GM20431 (cell line): ENCODE results near the gene RBFOX1.

Experiments used
- in situ Hi-C: fragments of 300-500 bp; cut with MseI, MboI; formaldehyde crosslinking; loops from one replicate; pipeline ENCODE4 v1.15.0; 2020; ENCODE audit warnings: low sequenced_read_pairs; ENCODE audit not compliant: unreplicated experiment

RBFOX1 gene

DNA sequence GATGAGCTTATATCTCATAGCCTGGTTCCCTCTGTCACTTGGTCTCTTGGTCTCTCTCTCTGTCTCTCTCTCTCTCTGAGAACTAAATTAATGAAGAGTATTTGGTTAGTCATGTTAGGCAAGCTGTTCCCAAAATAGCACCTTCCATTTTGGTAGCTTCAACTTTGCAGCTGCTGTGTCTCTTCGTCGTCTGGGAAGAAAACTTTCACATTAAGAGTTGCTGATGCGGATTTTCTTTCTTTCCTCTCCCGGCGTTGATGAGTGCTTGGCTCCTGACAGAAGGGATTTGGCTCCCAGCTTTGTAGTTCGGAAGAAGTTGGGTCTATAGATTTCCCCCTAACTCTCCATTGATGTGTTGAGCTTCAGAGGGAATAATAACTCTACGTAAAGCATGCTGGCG is at the start of gene RBFOX1:
RBFOX1 (plus strand) TSS at position 235 of the 400 bp plus-strand sequence.
- in situ Hi-C loops: no loop called here

DNA sequence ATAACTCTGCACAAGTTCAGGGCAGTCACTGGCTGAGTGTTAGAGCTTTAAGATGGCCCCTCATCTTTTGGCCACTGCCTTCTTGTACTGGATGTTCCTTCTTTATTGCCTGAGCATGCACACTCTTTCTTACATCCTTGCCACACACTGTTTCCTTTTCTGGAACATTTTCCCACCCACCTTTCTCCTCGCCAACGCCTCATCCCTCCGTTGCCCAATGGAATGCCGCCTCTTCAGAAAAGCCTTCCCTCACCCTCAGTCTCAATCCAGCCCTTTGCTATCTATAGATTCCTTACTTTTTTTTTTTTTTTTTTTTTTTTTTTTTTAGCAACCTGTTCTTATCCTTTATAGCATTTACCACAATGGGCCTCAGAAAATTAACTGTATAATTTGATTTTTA is 47.9 kb upstream of the RBFOX1 start:
- in situ Hi-C loops: no loop called here

DNA sequence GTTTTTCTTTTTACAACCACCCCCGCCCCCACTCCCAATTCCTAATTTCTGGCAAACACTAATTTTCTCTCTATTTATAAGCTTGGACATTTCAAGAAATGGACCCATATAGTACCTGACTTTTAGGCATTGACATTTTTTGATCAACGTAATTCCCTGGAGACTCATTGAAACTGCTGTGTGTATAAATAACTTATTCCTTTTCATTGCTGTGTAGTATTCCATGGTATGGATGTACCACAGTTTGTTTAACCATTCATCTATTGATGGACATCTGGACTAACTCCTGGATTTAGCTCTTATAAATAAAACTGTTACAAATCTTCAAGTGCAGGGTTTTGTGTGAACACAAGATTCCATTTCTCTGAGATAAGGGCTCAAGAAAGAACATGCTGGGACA is 47.1 kb upstream of the RBFOX1 start:
- in situ Hi-C loops: no loop called here

DNA sequence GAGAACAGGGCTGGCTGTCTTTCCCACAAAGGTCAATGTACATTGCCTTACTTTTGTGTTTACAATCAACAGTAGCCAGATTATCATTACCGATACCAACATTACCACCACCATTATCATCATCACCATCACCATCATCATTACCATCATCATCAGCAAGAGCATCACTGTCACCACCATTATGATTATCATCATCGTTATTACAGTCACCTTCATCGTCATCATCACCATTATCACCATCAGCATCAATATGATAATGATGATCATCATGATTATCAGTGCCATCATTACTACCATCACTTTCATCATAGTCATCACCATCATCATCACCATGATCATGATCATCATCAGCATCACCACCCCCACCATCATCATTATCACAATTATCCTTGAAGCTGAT is 43.3 kb upstream of the RBFOX1 start:
- in situ Hi-C loops: no loop called here

DNA sequence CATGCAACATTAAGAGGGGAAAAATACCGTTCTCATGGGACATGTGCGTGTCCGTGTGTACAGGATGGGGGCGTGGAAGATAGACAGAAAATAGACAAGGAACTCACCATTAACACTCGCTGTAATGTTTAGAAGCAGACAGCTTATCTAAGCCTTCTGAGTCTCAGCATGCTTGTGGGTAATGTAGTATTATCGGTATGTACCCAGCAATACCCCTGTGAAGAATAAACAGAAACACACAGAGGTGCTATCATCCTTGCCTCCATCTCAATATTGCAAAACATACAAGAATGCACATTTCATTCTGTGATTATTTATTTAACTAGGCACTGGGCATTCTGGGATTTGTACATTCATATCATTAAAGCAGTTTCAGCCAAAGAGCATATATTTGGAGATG is 42.0 kb upstream of the RBFOX1 start:
- in situ Hi-C loops: no loop called here

DNA sequence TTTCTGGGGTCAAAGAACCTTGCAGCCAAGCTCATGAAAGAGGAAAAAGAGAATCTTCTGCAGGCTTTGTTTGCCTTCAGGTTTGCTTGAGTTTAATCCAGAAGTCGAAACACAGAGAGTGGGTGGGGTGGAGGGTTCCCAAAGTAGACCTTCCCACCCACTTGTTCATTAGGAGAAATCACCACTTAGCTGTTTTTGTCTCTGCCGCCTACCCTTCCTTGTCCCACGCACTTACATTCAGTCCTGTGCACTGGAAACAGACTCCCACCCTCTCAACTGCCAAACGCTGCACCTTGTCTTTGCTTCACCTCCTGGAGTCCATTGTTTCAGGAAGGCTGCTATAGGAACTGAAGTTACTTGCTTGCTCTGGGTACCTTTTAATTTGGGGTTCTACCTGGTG is 38.6 kb upstream of the RBFOX1 start:
- in situ Hi-C loops: no loop called here

DNA sequence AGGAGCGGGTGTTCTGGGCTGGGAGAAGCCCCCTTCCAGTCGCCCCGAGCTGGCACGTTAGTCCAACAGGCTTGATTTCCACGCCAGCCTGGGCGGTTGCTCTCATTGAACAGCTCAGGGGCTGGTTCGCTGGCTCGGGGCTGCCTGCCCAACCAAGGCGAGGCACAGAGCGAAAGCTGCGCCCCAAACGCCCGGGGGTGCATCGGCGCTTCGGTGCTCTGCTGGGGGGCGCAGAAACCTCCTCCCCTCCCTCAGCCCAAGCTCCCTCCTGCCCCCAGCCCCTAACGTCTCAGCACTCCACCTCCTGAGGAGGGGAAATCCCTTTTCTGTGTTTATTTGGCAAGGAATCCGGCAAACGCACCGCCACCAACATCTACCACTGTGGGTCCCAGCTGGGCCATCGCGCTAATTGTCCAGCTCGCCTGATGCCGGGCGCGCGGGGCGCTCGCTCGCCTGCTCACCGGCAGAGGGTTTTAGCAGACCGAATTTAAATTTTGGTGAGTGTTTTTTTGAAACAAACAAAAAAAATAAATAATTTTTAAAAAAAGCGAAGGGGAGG is 29.5 kb upstream of the RBFOX1 start:
- in situ Hi-C loops: no loop called here

DNA sequence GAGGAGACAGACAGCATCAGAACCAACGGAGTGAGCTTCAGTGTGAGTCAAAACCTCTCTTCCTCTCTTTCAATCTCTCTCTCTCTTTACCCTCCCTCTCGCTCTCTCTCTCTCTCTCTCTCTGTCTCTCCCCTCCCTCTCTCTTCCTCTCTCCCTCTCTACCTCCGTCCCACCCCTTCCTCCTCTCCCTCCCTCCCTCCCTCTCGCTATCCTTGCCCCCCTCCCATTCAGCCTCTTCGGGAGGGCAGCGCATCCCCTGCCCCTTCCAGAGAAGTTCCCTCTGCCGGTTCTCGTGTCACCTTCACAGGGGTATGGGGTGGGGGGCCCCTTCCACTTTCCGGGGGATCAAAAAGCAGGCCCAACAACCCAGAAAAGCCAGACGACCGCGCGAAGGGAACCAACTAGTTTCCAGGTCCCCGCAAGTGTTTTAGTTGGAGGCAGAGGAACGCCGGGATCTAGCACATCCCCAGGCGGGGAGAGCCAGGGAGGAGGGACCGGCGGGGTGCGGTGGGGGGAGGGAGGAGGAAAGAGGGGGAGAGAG is 28.9 kb upstream of the RBFOX1 start:
- in situ Hi-C loops: no loop called here

DNA sequence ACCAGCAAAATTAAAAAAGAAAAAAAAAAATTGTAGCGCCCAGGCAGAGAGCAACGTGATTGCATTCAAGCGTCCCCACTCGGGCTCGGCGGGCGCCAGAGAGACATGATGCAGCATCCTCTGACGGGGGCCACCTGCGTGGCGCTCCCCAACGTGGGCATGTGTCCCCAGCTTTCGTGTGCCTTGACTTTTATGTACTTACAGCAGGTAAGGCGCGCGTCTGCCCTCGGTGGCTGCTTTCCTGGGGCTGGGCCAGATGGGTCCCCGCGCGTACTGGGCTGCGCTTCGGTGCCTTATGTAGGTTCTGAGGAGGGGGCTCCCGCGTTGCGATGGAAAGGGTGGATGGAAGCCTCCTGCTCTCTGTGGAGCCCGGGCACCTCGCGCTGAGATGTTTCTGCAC is 28.4 kb upstream of the RBFOX1 start:
- in situ Hi-C loops: no loop called here

DNA sequence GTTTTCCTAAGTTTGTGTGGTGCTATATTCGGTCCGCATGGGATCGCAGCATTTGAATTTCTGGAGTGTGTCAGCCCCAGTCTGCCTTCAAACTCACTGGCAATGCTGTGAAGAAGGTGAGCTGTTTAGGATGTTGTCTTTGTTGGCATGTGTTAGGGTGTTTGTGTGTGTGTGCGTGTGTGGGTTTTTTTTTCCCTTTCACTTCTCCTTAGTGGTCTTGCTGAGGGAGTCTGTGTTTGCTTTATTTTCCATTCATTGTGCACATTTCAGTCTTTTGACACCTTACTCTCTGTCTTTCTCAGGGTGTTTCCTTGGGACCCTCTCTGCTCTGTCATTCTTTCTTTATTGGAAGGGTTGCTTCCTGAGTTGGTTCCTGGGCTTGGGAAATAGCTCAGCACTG is 27.7 kb upstream of the RBFOX1 start:
- in situ Hi-C loops: no loop called here

DNA sequence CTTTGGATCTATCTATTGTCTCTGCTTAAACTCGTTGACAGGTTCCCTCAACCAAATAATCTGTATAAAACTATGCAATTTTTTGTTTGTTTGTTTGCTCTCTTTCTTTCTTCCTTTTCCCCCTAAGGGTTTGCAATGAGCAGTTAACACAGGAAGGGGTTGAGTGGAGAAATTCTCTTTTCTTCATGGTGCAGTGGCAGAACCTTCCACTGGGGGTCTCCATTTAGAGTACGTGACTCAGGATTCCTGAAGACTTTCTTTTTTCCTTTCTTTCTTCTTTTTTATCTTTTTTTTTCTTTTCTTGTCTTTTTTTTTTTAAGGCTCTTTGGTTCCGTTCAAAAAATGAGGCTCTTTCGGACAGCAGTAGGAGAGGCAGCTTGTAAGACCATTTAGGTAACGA is 19.5 kb upstream of the RBFOX1 start:
- in situ Hi-C loops: no loop called here

DNA sequence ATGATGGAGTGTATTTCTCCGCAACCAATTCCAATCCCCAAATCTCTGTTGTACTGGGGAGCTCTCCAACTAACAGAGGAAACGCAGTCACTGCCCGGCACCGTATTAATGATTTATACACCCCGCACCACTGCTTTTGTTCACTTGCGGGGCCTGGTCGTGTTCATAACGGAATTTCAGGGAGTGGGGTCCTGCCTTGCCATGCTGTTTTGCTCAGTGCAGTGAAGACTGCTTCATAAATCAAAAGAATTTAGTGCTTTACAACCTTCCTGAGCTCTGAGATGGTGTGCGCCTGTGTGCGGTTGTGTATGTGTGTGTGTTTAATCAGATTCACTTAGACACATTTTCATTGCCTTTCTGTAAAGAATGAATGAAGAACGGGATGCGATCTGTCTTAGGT is 18.5 kb upstream of the RBFOX1 start:
- in situ Hi-C loops: no loop called here

DNA sequence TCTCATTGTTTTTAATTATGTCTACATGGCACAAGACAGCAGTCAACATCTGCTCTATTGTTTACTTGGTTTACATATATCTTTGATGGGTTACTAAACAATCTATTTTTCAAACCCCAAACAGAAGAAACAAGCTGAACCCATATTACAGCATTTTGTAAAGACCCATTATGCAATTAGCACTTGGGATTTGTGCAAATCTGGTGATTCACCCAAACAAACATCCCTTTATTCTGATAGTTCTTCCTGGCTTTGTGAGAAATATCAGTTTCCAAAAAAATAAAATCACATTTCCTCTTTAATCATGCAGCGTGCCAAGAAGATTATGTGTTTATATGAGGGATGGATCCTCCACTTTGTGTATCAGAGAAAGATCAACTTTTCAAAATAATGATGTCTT is 16.8 kb upstream of the RBFOX1 start:
- in situ Hi-C loops: no loop called here

DNA sequence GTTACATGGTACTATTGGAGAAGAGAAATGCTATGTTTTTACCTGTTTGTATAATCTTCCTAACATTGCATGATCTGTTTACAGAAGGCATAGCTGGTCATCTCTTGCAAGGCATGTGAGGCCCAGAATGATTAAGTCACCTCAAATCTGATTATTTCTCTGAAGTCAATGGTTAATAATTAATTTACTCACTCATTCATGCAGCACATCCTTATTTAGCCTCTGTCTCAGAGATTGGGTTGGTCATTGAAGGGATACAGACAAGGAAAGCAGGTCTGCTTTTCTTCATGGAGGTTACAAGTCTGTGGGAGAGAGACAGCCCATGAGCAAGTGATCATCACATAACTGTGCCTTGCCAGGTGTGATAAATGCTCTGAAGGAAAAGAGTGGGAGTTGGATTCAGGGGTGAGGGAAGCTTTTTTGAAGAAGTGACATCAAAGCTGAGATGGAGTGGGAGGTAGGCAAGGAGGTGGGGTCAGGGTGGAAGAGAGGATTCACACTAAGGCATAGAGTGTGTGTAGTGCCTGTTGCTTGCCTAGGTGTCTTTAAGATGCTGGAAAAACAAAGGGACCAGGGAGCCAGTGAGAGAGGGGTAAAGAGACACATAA is 16.3 kb upstream of the RBFOX1 start:
- in situ Hi-C loops: no loop called here

DNA sequence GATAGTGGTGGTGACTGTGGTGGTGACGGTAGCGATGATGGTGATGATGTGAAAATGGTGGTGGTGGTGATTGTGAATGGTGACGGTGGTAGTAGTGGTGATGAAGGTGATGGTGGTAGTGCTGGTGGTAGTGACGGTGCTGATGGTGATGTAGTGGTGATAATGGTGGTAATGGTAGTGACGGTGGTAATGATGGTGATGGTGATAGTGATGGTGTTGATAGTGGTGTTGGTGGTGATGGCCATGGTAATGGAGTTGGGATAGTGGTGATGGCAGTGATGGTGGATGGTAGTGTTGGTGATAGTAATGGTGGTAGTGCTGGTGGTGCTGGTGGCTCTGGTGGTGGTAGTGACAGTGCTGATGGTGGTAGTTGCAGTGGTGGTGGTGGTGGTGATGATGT is 14.7 kb upstream of the RBFOX1 start:
- in situ Hi-C loops: no loop called here

DNA sequence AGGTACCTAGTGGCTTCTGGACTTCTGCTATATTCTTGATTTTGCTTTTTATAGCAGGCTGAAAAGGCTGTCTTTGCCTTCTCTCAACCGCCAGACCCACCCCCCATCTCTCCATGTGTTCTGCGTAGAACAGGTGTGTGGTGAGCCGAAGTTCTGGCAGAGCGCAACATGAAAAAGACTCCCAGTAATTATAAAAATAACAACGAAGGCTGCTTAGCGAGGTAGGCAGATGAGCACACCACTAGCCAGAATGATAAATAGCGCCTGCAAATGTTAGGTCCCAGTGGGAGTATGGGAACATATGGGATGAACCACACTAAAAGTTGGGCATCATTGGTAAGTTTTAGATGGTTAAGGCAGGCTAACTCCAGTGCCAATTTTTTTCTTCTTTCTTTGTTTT is 14.0 kb upstream of the RBFOX1 start:
- in situ Hi-C loops: no loop called here

DNA sequence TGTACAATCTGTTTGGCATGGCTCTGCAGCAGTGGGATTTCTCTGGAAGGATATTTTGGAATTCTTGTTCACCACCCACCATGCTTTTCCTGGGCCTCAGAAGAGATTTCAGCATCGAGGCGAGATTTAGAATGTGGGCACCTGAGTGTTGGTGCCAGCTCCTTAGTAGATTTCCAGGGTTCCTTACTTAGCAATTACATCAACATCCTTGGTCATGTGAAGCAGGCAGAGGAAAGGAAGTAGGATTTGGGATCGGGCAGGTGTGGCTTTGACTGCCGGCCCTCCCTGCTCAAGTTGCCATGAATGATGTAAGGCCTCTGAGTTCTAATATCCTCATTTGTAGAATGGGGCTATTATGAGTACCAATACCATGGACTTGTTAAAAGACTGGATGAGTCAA is 13.1 kb upstream of the RBFOX1 start:
- in situ Hi-C loops: no loop called here

DNA sequence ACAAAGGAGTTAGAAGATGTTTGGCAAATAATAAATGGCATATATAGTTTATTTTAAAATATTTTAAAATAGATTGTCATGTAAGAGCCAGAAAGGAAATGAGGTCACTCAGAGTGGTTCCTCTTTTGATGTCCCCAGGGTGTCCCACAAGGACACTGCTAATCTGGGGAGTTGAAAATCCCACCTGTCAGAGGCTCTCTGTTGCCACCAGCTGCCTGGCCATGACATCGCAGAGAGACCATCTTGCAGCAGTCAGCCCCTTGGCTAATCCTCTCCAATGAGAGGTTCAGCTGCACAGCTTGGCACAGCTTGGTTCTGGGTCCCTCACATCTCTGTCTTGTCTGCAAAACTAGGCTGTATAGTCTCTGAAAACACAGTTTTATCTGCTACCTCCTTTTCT is 11.0 kb upstream of the RBFOX1 start:
- in situ Hi-C loops: no loop called here

DNA sequence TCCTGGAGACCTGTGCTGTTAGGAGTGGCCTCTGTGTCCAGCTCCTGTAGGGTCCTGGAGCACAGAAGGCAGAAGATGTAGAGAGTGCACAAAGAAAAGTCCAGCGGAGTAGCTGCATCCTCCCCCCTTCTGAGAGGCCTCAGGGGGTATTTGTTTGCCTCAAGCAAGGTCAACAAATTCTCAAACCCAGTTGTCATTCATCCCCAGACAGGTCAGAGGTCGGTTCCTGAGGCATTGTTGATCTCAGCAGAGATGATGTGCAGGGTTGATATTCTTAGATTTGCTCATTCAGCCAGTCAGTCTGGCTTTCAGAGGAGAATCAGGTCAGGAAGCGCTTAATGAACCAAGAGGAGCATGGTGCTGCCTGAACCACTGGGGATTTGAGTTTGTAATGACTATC is 8.3 kb upstream of the RBFOX1 start:
- in situ Hi-C loops: no loop called here

DNA sequence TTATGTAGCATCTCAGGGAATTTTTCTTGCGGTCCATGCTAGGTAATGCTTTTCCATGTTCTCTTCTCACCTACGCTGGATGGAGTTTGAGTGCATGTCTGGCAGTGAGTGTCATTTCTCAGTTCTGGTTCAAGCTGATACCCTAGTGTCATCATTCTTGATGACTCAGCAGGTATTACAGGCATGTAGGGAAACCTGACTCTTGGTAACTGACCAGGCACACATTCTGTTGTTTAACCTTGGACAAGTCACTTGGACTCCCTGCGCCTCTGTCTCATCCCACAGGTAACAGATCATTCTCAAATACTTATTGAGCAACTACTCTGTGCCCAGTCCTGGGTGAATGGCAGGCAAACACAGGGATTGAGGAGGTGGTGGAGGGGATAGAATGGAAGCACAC is 6.8 kb upstream of the RBFOX1 start:
- in situ Hi-C loops: no loop called here

DNA sequence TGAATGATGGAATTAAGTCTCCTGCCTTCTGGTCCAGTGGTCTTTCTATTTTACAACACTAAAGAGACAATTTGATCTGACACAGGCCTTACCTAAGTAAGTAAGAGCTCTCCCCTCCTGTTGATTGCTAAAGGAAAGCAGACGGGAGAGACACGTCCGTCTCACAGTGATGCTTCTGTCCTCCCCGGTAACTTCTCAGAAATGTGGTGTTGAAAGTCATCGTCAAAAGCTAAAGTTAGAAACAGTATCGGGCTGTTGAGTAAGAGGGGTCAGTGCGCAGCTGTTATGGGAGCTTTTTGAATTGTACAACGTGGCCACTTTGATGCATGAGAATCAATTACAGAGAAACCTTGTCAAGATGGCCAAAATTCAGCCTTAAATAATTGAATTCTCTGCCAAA is 1.9 kb upstream of the RBFOX1 start:
- in situ Hi-C loops: no loop called here

DNA sequence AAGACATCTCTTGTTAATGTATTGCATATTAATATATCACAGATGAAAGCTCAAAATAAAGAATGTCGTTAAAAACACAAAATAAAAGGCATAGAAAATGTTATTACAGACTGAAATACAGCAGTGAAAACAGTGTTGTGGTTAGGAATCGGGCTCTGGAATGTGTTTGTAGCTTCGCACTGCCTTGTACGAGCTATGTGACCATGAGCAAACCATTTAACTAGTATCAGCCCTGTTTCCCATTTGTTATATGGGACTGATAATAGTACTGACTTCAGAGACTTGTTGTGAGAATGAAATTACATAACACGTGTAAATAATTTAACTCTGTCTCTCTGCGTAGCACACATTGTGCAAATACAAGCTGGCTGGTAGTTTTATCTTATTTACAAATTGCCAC is 648 bp upstream of the RBFOX1 start:
- in situ Hi-C loops: no loop called here
